HUDEP-2 (cell line): ENCODE measurements around the gene RYR3.

Experiments
- DNase-seq, 76 experiments: peaks; one replicate each; lab custom pipeline; 2025; ENCODE audit not compliant: unreplicated experiment in 76 of 76; lab: John Stamatoyannopoulos, UW

Gene RYR3

GRCh38 chr15:33317896-33318295 lies 7.1 kb downstream of the RYR3 start:
- DNase-seq = no peak

- DNase-seq = no peak
Observed at GRCh38 chr15:33320017-33320416, 9.2 kb downstream of the RYR3 start.

DNA sequence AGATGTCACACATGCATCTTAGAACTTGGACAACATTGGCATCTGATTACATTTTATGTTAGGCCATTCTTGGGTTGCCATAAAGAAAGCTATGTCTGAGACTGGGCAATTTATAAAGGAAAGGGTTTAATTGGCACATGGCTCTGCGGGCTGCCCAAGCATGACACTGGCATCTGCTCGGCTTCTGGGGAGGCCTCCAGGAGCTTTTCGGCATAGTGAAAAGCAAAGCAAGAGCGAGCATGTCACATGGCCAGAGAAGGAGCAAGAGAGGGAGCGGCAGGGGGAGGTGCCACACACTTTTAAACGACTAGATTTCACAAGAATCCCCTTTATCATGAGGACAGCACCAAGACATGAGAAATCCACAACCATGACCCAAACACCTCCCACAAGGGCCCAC lies 11.3 kb downstream of the RYR3 start:
- DNase-seq = no peak

- DNase-seq = no peak
Observed at GRCh38 chr15:33324609-33325008, 13.8 kb downstream of the RYR3 start.

GRCh38 chr15:33326908-33327307 lies 16.1 kb downstream of the RYR3 start:
- DNase-seq = no peak

GRCh38 chr15:33328106-33328505 lies 17.3 kb downstream of the RYR3 start:
- DNase-seq = peak in 1 of 76 experiments; percentile 9

- DNase-seq = no peak
Observed at GRCh38 chr15:33329457-33329856, 18.7 kb downstream of the RYR3 start.

- DNase-seq = no peak
Observed at GRCh38 chr15:33330931-33331330, 20.2 kb downstream of the RYR3 start.

- DNase-seq = no peak
Observed at GRCh38 chr15:33341953-33342352, 31.2 kb downstream of the RYR3 start.

DNA sequence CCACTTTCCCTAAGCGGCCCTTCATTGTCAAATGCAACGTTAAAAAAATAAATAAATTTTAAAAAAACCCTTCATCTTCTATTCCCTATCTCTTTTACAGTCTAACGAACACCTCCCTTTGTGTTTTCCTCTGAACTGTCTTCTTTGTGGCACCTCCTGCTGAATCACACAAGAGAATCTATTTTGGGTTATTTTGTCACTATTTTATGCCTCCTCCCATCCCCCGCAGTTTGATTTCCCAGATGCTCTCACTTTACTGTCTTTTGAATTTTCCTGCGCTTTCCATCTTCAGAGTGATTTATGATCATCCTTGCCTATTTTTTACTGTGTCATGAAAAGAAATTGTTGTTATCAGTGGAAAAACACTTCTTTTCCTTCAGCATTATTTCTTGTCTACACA lies 32.5 kb downstream of the RYR3 start:
- DNase-seq = no peak

GRCh38 chr15:33344111-33344510 lies 33.3 kb downstream of the RYR3 start:
- DNase-seq = no peak

DNA sequence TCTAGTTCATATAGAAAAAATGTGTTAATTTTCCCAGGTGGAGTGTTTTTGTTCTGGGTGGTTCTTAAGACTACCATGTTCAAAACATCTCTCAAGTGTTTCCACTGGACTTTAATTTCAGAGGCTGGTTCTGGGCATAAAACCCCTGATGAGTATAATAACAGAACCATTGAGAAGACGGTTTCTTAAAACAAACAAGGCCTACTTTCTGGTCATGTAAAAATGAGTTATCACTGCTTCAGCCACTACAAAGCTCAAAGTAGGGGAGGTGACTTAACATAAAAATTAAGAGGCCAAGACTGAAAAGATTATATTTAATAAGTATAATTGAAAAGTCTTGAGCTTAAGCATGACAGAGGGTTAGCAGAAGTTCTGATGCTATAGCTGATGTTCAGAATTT lies 33.8 kb downstream of the RYR3 start:
- DNase-seq = no peak

DNA sequence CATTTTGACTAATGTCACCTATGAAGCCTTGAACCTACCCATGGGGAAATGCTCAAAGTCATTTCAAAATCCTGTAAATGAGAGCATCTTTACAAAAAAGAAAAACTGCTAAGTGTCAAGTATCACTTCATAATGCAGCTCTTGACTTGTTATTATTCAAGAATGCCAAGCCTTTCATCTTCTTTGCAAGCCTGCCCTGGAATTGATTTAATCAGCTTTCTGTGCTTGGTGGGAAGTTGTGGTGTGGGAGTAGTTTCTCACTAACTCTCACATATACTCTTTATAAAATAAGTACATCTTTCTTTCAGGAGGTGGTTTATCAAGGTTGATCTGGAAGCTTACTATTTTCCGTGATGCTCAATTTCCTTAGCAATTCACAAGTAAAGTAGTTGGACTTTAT lies 43.6 kb downstream of the RYR3 start:
- no peak for DNase-seq

DNA sequence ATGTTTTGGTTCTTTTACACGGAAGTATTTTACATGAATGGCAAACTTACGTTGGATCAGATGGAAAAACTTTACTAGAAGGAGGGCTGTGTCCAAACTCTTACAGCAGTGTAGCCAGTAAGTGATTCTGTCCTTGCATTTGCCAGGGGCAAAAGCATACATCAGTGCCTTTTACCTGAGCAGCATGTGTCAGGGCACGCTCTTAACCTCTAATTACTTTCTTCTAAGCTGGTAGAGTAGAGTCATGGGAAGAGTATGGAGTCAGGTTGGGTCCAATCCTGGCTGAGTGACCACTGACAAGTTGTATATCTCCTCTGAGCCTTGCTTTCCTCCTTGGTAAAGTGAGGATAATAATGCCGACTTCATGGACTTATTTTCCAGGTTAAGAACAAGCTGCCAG lies 47.1 kb downstream of the RYR3 start:
- no peak for DNase-seq

GRCh38 chr15:33358306-33358705 lies 47.5 kb downstream of the RYR3 start:
- DNase-seq = no peak

- no peak for DNase-seq
Observed at GRCh38 chr15:33360886-33361285, 50.1 kb downstream of the RYR3 start.

DNA sequence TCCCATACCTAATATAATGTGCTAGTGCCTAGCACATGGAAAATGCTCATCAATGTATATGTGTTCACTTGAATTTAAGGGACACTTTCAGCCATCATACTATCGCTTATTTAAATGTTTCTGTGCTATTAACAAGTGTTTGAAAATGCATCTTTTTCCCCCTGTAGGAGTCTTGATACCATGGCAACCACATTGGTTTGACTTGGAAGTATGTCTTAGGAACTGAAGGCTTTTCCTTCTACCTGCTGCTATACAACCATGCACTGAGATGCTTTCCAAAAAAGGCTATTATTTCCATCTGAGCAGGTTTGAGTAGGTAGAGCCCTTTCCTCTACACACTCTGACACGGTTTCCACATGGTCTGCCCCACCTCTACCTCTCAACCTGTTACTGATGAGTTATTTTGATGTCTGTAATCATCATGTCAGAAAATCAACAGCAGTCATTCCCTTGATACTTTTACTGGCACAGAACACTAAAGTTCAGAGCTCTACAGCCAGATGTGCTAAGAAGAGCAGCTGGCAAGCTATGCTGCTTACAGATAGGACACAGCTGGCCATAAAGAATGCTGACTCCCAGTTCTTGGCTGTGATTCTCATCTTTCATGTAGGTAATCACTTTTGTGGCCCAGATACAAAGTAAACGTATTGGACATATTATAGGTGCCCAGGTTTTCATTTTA lies 59.3 kb downstream of the RYR3 start:
- no peak for DNase-seq

GRCh38 chr15:33370623-33371020 lies 59.9 kb downstream of the RYR3 start:
- DNase-seq = no peak

DNA sequence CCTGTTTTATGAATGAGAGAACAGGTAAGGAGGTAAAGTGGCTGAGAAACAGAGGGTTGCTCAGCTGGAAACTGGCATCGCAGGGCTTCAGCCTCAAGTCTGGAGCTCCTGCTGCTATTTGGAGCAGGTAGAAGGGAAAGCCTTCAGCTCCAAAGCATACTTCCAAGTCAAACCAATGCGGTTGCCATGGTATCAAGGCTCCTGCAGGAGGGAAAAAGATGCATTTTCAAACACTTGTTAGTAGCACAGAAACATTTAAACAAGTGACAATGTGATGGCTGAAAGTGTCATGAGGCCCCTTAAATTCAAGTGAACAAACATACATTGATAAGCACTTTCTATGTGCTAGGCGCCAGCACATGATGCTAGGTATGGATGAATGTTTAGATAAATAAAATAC lies 60.4 kb downstream of the RYR3 start:
- no peak for DNase-seq

- DNase-seq = peak in 20 of 76 experiments; percentile 1 to 53 (median 20)
Observed at GRCh38 chr15:33374226-33374914, 63.6 kb downstream of the RYR3 start.

GRCh38 chr15:33375236-33375635 lies 64.5 kb downstream of the RYR3 start:
- DNase-seq = peak in 1 of 76 experiments; percentile 1

GRCh38 chr15:33377204-33377603 lies 66.4 kb downstream of the RYR3 start:
- peak in 32 of 76 experiments; percentile 4 to 80 (median 22) for DNase-seq
